GM18526 (cell line): ENCODE measurements around the gene RPL13A.

Experiments used
- POLR2A ChIP-seq: IDR thresholded peaks from 3 replicates; pipeline ENCODE4 v1.6.1; 2011; ENCODE audit not compliant: insufficient read length; ENCODE audit errors: extremely low read depth

RPL13A gene

GRCh38 chr19:49538643-49539042, 51.2 kb downstream of the RPL13A start:
- TF ChIP-seq POLR2A = no peak

- TF ChIP-seq POLR2A = no peak
These were observed 52.0 kb downstream of the RPL13A start for GRCh38 chr19:49539192-49539952.
